ENCODE results near the gene GET3. TPM values are rescaled to one million over a fixed set of nuclear protein-coding genes. Genes with fewer than 3 reads are reported as not detected.

The GET3 gene
- total RNA-seq, 1 donor from 2014 or later = 107 TPM

DNA sequence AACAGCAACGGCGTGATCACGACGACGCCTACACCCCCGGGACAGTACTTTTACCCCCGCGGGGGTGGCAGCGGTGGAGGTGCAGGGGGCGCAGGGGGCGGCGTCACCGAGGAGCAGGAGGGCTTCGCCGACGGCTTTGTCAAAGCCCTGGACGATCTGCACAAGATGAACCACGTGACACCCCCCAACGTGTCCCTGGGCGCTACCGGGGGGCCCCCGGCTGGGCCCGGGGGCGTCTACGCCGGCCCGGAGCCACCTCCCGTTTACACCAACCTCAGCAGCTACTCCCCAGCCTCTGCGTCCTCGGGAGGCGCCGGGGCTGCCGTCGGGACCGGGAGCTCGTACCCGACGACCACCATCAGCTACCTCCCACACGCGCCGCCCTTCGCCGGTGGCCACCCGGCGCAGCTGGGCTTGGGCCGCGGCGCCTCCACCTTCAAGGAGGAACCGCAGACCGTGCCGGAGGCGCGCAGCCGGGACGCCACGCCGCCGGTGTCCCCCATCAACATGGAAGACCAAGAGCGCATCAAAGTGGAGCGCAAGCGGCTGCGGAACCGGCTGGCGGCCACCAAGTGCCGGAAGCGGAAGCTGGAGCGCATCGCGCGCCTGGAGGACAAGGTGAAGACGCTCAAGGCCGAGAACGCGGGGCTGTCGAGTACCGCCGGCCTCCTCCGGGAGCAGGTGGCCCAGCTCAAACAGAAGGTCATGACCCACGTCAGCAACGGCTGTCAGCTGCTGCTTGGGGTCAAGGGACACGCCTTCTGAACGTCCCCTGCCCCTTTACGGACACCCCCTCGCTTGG is 55.0 kb downstream of the GET3 start:
- FAIRE-seq (no peak), DNase-seq (ENCODE audit: low read depth) (no peak)
- Histone ChIP-seq H3K4me3 (ENCODE audit: low read depth, low read length) (peak overlapping the region; percentile 98), H3K27me3 (ENCODE audit: control insufficient read depth, insufficient read depth, low read length) (no peaks in the 10 kb centered on the region), H3K36me3 (ENCODE audit: control insufficient read depth, insufficient read depth, low read length) (peaks cover 13% of the 10 kb centered on the region)
- TF ChIP-seq CTCF (IDR thresholded peaks at IDR 0.05; ENCODE audit: insufficient read depth, low read length, severe bottlenecking) = no peak

GRCh38 chr19:12792853-12793289 is 55.6 kb downstream of the GET3 start:
- DNase-seq (ENCODE audit: low read depth) (no peak), FAIRE-seq (no peak)
- H3K36me3 ChIP-seq (ENCODE audit: control insufficient read depth, insufficient read depth, low read length) = peaks cover 13% of the 10 kb centered on the region
- H3K27me3 ChIP-seq (ENCODE audit: control insufficient read depth, insufficient read depth, low read length) = no peaks in the 10 kb centered on the region
- H3K4me3 ChIP-seq (ENCODE audit: low read depth, low read length) = peak overlapping the region; percentile 98
- no peak for TF ChIP-seq CTCF (IDR thresholded peaks at IDR 0.05; ENCODE audit: insufficient read depth, low read length, severe bottlenecking)

- Histone ChIP-seq H3K27me3 (ENCODE audit: control insufficient read depth, insufficient read depth, low read length) (no peaks in the 10 kb centered on the region), H3K4me3 (ENCODE audit: low read depth, low read length) (peak overlapping the region; percentile 98), H3K36me3 (ENCODE audit: control insufficient read depth, insufficient read depth, low read length) (peaks cover 13% of the 10 kb centered on the region)
- FAIRE-seq = no peak
- DNase-seq (ENCODE audit: low read depth) = peak; percentile 89
- no peak for TF ChIP-seq CTCF (IDR thresholded peaks at IDR 0.05; ENCODE audit: insufficient read depth, low read length, severe bottlenecking)
These were observed 56.2 kb downstream of the GET3 start for GRCh38 chr19:12793290-12794195.

DNA sequence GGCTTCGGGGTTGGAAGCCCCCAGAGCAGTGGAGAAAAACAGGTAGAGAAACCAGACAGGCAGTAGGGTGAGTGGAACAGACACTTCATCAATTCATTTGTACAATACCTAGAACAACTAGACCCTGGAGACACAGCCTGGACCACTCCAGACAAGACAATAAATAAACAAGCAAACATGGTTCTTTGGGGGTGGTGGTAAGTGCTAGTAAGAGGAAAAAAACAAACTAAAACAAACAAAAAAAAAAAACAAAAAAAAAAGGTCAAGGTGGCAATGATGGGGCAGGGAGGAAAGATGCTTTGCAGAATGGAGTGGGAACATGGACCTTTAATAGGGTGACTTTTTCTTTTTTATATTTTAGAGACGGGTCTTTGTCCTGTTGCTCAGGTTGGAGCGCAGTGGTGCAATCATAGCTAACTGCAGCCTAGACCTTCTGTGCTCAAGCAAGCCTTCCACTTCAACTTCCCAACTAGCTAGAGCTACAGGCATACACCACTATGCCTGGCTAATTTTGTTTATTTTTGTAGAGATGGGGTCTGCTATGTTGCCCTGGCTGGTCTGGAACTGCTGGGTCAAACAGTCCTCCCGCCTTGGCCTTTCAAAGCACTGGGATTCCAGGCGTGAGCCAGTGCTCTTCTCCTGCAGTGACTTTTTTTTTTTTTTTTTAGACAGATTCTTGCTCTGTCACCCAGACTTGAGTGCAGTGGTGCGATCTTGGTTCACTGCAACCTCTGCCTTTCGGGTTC is 57.1 kb downstream of the GET3 start:
- DNase-seq (ENCODE audit: low read depth) = no peak
- Histone ChIP-seq H3K27me3 (ENCODE audit: control insufficient read depth, insufficient read depth, low read length) (no peaks in the 10 kb centered on the region), H3K36me3 (ENCODE audit: control insufficient read depth, insufficient read depth, low read length) (peaks cover 13% of the 10 kb centered on the region), H3K4me3 (ENCODE audit: low read depth, low read length) (no peak overlapping the region)
- FAIRE-seq = no peak
- no peak for TF ChIP-seq CTCF (IDR thresholded peaks at IDR 0.05; ENCODE audit: insufficient read depth, low read length, severe bottlenecking)

GRCh38 chr19:12794971-12795381 is 57.7 kb downstream of the GET3 start:
- FAIRE-seq (no peak), DNase-seq (ENCODE audit: low read depth) (no peak)
- H3K27me3 ChIP-seq (ENCODE audit: control insufficient read depth, insufficient read depth, low read length) = no peaks in the 10 kb centered on the region
- H3K36me3 ChIP-seq (ENCODE audit: control insufficient read depth, insufficient read depth, low read length) = peaks cover 18% of the 10 kb centered on the region
- TF ChIP-seq CTCF (IDR thresholded peaks at IDR 0.05; ENCODE audit: insufficient read depth, low read length, severe bottlenecking) = no peak
- no peak overlapping the region for H3K4me3 ChIP-seq (ENCODE audit: low read depth, low read length)

Data from bronchial epithelial cell (primary cell).